Ovary (tissue), 9 donors: Measurements from ENCODE around the gene AP3B1. TPM values are rescaled to one million over a fixed set of nuclear protein-coding genes. Genes with fewer than 3 reads are reported as not detected.

ENCODE experiments used
- DNase-seq, 5 donors: peaks; one replicate each; pipeline ENCODE4 v3.0.0-alpha.2; 2019 to 2020
- H3K27ac ChIP-seq, 2 donors: fragments of 200-600 bp; one replicate each; pipeline versions ENCODE4 v1.5.1 to v1.8.0; 2019 to 2022
- H3K27me3 ChIP-seq: fragments of 200-600 bp; one replicate; pipeline ENCODE4 v1.8.0; 2022
- H3K36me3 ChIP-seq: fragments of 200-600 bp; sonication (generic); one replicate; pipeline ENCODE4 v1.5.1; 2019
- H3K4me1 ChIP-seq: one replicate; pipeline ENCODE4 v1.8.1; 2013; ENCODE audit warnings: mild to moderate bottlenecking, moderate library complexity; ENCODE audit not compliant: insufficient read depth
- H3K4me3 ChIP-seq: fragments of 200-600 bp; sonication (generic); one replicate; pipeline ENCODE4 v1.5.1; 2017
- H3K9me3 ChIP-seq, 2 donors: fragments of 200-600 bp in 1 of 2; sonication (generic) in 1 of 2; one replicate each; pipeline versions ENCODE4 v1.5.1 to v1.8.1; 2013 to 2019; ENCODE audit warnings: mild to moderate bottlenecking in 1 of 2, moderate library complexity in 1 of 2
- EP300 ChIP-seq: sonication (generic); formaldehyde crosslinking; IDR thresholded peaks from one replicate; pipeline ENCODE4 v1.6.1; 2017; ENCODE audit warnings: antibody characterized with exemption
- POLR2A ChIP-seq: fragments of 450-650 bp; IDR thresholded peaks from one replicate; pipeline ENCODE4 v1.6.1; 2017; ENCODE audit warnings: antibody characterized with exemption, mild to moderate bottlenecking, moderate library complexity
- WGBS, 3 donors: extraction: QIAGEN DNeasy Blood & Tissue Kit in 1 of 3; methylation state at CpG; one replicate each; pipeline versions ENCODE4 v1.1.5 to v1.1.7; 2013 to 2017; 5-methylcytosine and 5-hydroxymethylcytosine counted together
- intact Hi-C, 4 donors: fragments of 100-400 bp; cut with DNase I; formaldehyde crosslinking; loops; one replicate each; pipeline versions ENCODE4 v1.11.0 to v1.15.1; 2022 to 2023
- polyA plus RNA-seq, 2 donors: library from polyadenylated mRNA; stranded (reverse); fragments of 200-250 nt in 1 of 2; fragments of 350-450 nt in 1 of 2; fragmentation: Illumina TruSeq in 1 of 2; extraction: RNeasy Lipid Tissue Mini Kit (QIAGEN cat#74804) in 1 of 2; gene quantifications; one replicate each; pipeline ENCODE4 v1.2.3, GENCODE V29; 2013 to 2014
- total RNA-seq, 7 donors: library from RNA; depleted of rRNA in 2 of 7; stranded (reverse); fragments of >200 nt in 2 of 7; fragmentation: NEBNext Ultra II Directional in 3 of 7; extraction: Animal tissue kit (Norgen Biotek cat#: 25700) in 3 of 7; gene quantifications; one replicate each; pipeline versions ENCODE4 v1.1.0 to v1.2.4, GENCODE V29; 2016 to 2023
- TF ChIP-seq, protein P1 (sequence below), 3 donors: fragments of 450-650 bp in 2 of 3; fragments of 200-600 bp in 1 of 3; IDR thresholded peaks; one replicate each; pipeline versions ENCODE4 v1.5.1 to v1.8.0; 2016 to 2022; ENCODE audit warnings: antibody characterized with exemption in 3 of 3, mild to moderate bottlenecking in 1 of 3
- donor health status: DM: no; HTN: no; CAD: no; lungs with moderate emphysema.
- donor health status: DM: no; HTN: no; CAD: no.
- donor health status: Bipolar disorder and iron deficiency.
- donor health status: DM: yes; HTN: yes; CAD: no.
- donor health status: DM: no; HTN: no; CAD: no.
- donor health status: DM: yes; HTN: yes; CAD: no.

Gene AP3B1
- total and polyA plus RNA-seq, 9 donors = 14.5 to 38.8 (median 28.5) TPM

GRCh38 chr5:78016863-78017529 is 277.5 kb downstream of the AP3B1 start:
- Histone ChIP-seq H3K36me3 (no peaks in the 10 kb centered on the region), H3K9me3 (no peaks in the 10 kb centered on the region), H3K4me3 (no peak overlapping the region), H3K27ac (no peak overlapping the region), H3K4me1 (no peaks in the 10 kb centered on the region), H3K27me3 (no peaks in the 10 kb centered on the region)
- no peak for DNase-seq
- no peak for TF ChIP-seq POLR2A
- no peak for TF ChIP-seq EP300
- TF ChIP-seq, protein P1, sequence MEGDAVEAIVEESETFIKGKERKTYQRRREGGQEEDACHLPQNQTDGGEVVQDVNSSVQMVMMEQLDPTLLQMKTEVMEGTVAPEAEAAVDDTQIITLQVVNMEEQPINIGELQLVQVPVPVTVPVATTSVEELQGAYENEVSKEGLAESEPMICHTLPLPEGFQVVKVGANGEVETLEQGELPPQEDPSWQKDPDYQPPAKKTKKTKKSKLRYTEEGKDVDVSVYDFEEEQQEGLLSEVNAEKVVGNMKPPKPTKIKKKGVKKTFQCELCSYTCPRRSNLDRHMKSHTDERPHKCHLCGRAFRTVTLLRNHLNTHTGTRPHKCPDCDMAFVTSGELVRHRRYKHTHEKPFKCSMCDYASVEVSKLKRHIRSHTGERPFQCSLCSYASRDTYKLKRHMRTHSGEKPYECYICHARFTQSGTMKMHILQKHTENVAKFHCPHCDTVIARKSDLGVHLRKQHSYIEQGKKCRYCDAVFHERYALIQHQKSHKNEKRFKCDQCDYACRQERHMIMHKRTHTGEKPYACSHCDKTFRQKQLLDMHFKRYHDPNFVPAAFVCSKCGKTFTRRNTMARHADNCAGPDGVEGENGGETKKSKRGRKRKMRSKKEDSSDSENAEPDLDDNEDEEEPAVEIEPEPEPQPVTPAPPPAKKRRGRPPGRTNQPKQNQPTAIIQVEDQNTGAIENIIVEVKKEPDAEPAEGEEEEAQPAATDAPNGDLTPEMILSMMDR (IDR thresholded peaks at IDR 0.05) = no peak
- intact Hi-C loops = no loop called here
- WGBS, 3 donors = 69 to 79% (median 75%) methylated on average over 3 of the region's 3 CpGs

DNA sequence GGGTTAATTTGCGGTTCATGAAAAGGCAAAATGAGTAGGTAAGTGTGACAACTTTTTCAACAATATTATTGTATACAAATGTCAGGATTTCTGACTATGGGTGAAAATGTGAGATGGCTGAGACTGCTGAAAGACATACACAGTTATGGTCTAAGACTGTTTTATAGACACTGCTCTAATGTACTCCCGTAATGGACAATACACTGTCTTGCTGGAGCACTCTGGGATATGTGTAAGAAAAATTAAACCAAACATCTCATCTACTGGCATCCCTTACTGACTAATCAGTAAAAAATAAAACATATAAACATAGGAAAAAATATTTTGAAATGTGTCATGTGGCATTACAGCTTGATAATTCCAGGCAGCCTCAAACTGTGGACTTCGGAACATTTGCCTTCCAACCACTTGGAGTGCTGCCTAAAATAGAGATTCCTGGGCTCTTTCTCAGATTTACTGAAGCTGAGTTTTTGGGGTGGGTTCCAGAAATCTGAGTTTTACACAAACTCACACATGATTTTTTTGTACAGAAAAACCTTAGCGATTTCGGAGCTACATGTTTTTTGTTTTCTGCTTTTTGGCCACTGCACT is 284.5 kb downstream of the AP3B1 start:
- intact Hi-C loops = no loop called here
- Histone ChIP-seq H3K4me3 (no peak overlapping the region), H3K9me3 (no peaks in the 10 kb centered on the region), H3K4me1 (no peaks in the 10 kb centered on the region), H3K27me3 (no peaks in the 10 kb centered on the region), H3K27ac (no peak overlapping the region), H3K36me3 (no peaks in the 10 kb centered on the region)
- 22 to 28% (median 26%) methylated on average over 5 of the region's 5 CpGs for WGBS, 3 donors
- TF ChIP-seq EP300 (no peak), POLR2A (no peak)
- TF ChIP-seq, protein P1 (IDR thresholded peaks at IDR 0.05) = no peak
- peak in 1 of 5 donors; percentile 27 for DNase-seq

GRCh38 chr5:78008356-78008967 is 286.0 kb downstream of the AP3B1 start:
- intact Hi-C loops = no loop called here
- no peak for DNase-seq

GRCh38 chr5:78007233-78007632 is 287.3 kb downstream of the AP3B1 start:
- TF ChIP-seq POLR2A (no peak), EP300 (no peak)
- TF ChIP-seq, protein P1 (IDR thresholded peaks at IDR 0.05) = no peak
- Histone ChIP-seq H3K27me3 (no peaks in the 10 kb centered on the region), H3K4me3 (no peak overlapping the region), H3K4me1 (no peaks in the 10 kb centered on the region), H3K36me3 (no peaks in the 10 kb centered on the region), H3K9me3 (no peaks in the 10 kb centered on the region), H3K27ac (no peak overlapping the region)
- 95 to 97% (median 96%) methylated on average over 3 of the region's 3 CpGs for WGBS, 3 donors
- intact Hi-C loops = no loop called here
- no peak for DNase-seq

More at GRCh38 chr5:78008356-78008967, 286.0 kb downstream of the AP3B1 start:
- Histone ChIP-seq H3K36me3 (no peaks in the 10 kb centered on the region), H3K27ac (no peak overlapping the region), H3K27me3 (no peaks in the 10 kb centered on the region), H3K4me1 (no peaks in the 10 kb centered on the region), H3K9me3 (no peaks in the 10 kb centered on the region), H3K4me3 (no peak overlapping the region)
- 57 to 80% (median 63%) methylated on average over 1 of the region's 1 CpG for WGBS, 3 donors
- no peak for TF ChIP-seq EP300
- TF ChIP-seq, protein P1 (IDR thresholded peaks at IDR 0.05) = peak in 1 of 3 donors; percentile 12
